GM21786 (cell line): Measurements from ENCODE around the gene CPA5.
A peak's percentile ranks its signal among the peaks of the same experiment; 100 is the strongest.

Experiments
- ATAC-seq: cut with Tn5 transposase; IDR thresholded peaks from one replicate; pipeline ENCODE4 v1.9.1; 2021; ENCODE audit not compliant: unreplicated experiment

The CPA5 gene

DNA sequence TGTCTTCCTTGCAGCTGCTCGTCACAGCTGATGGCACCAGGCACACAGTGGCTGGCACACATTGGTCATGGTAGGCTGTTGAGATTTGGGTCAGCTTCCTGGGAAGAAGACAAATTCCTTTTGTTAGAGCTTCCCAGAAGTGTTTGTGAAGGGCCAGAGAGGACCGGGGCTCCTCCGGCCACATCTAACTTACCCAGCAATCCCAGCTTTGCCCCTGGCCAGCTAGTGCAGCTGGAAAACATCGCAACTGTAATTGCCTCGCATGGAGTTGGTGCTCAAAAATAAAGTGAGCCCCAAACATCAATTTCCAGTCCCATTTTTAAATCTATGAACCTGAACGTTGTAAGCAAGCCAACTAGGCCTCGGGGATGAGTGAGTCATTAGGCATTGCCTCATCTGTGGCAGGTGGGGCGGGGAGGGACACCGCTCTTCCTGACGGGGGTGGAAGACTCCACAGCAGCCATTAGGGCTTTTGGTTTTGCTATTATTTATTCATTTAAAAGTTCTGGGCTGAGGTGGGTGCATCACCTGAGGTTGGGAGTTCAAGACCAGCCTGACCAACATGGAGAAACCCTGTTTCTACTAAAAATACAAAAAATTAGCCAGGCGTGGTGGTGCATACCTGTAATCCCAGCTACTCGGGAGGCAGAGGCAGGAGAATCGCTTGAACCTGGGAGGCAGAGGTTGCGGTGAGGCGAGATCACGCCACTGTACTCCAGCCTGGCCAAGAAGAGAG is 12.4 kb downstream of the CPA5 start:
- ATAC-seq: no peak

DNA sequence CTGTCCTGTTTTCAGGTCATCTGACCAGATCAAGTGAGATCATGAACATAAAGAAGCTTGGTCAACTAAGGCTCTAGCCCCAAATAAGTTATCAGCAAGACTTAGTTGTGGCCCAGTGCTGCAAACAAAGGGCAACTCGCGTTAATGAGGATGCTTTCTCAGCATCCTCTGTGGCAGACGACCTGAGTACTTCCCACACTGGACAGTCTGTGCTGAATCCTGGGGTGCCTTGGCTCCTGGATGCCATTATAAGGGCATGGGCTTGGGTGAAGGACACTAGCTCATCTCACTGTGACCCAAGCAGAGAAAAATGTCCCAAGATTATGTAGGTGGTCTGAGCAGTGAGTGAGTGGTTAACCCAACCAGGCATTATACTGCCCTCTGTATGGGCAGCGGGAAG is 13.9 kb downstream of the CPA5 start:
- no peak for ATAC-seq

DNA sequence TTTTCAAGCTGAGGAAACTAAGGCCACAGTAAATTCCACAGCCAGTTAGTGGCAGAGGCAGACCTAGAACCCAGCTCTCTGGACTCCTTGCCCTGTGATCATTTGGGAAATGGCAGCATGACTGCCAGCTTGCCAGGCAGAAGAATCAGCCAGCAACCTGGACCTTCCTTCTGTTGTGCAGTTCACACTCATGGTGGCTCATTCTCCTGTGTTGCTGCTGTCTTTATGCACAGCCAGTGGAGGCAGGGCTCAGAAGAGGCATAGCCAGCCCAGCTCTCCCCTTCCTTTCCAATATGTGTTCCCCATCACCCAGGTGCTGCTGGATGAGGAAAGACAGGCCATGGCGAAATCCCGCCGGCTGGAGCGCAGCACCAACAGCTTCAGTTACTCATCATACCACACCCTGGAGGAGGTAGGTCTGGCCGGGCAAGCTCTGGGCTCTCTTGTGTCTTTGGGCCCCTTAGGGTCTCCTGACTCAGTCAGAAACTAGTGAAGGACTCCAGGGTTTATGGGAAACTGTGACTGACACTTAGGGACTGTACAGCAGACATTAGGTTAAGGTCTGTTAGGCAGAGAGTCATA is 14.8 kb downstream of the CPA5 start:
- no peak for ATAC-seq

DNA sequence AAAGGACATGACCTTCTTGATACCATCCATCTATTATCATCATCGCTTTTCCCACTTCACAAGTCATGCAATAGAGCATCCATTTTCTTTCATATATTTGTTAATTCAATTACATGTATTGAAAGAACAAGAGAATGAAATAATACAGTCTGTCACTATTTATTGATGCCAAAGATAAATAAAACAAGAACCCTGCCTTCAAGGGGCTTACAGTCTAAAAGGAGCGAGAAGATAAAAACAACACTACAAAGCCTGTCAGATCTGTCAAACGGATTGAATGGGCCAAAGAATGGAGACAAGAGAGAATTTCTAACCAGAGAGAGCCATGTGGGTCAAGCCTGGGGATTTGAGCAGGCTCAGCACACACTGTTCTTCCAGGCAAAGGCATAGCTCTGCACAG is 15.9 kb downstream of the CPA5 start:
- ATAC-seq: no peak

DNA sequence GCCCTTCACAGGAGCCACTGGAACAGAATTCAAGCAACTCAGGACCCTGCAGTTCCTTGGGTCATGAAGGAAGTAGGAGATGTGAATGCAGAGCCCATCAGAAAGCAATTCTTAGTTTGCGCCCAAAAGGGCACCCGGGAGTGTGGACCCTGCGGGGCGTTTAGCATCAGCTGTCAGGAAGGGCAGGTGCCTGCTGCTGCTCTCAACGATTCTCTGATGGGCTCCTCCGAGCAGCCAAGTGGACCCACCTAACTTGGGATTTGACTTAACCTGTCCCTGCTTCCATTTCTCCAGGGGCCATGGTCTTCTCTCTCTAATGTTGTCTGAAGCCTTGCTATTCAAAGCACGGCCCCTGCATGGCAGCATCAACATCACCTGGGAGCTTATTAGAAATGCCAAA is 17.1 kb downstream of the CPA5 start:
- ATAC-seq: no peak

DNA sequence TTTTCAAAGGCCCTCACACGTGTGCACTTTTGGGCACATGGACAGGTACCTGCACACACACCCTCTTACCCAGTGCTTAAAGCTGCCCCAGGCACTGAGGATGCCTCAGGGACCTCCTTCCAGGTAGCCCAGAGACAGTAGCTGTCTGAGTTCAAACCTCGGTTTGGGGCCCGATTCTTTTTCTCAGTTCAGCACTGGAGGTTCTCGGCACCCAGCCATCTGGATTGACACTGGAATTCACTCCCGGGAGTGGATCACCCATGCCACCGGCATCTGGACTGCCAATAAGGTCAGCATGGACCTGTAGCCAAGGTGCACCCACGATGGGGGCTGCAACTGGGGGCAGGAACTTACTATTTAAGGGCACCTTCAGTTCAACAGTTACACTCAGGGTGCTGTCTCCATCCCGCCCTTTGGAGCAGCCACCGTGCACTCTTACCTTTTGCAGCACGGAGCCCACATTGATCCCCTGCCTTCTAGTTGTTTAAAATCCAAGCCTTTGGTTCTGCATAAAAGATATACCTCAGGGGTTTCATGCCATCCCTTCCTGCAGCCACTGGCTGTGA is 17.7 kb downstream of the CPA5 start:
- ATAC-seq: no peak

DNA sequence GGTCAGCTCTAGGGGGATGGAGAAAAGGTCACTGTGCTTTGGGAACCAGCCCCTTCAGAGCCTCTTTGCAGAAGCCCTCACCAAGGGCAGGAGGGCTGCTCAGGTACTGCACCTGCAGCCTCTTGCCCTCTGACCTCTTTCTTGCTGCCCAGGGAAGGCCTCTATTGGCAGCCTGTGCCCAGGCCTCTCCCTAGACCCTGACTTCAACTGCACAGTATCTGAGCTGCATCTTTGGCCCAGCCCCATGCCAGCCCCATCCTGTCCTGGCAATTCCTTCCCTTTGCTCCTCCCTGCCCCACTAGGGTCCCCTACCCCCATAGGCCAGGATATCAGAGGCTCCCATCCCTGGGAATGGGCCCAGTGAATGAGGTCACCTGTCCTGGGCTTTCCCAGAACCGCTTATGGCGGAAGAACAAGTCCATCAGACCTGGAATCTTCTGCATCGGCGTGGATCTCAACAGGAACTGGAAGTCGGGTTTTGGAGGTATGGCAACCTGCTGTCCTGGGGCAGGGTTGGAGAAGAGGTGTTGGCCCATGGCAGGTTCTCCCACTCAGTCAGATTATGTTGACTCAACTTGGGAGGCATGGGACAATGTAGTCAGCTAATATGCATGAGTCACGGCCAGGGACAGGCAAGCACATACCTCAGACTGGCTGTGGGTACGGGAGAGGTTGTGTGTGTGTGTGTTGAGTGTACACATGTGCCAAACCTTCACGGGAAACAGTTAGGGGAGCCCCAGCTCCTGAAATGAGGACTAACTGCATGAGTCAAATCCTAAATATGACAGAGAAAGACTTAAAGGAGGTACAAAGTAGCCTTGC is 18.6 kb downstream of the CPA5 start:
- no peak for ATAC-seq

DNA sequence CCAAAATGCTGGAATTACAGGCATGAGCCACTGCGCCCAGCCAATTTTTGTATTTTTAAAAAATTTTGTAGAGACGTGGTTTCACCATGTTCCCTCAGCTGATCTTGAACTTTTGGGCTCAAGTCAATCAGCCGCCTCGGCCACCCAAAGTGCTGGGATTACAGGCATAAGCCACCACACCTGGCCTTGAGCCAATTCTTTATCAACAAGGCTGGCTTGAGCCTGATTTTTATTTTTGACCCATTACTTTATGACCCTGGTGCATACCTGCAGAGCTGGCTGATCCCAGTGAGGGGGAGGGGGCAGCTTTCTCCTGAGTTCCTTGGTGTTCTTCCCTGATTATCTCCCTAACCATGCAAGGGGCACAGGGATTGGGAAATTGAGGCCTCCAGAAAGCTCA is 19.8 kb downstream of the CPA5 start:
- no peak for ATAC-seq

DNA sequence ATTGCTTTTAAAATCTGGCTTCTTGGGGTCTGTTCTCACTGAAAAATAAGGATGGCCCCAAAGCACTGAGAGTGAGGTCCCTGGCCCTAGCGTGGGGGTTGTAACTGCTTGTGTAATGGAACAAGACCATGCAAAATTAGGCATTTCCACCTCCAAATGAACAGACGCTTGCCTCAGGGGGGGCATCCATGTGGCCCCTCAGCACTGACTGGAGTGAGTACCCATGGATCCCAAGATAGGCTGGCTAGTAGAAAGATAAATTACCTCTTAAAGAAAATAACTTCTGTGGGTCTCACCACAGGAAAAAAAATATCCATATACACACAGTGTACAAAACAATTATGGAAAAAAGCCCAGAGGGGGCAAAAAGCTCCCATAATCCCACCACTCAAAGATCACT is 20.5 kb downstream of the CPA5 start:
- ATAC-seq: no peak

DNA sequence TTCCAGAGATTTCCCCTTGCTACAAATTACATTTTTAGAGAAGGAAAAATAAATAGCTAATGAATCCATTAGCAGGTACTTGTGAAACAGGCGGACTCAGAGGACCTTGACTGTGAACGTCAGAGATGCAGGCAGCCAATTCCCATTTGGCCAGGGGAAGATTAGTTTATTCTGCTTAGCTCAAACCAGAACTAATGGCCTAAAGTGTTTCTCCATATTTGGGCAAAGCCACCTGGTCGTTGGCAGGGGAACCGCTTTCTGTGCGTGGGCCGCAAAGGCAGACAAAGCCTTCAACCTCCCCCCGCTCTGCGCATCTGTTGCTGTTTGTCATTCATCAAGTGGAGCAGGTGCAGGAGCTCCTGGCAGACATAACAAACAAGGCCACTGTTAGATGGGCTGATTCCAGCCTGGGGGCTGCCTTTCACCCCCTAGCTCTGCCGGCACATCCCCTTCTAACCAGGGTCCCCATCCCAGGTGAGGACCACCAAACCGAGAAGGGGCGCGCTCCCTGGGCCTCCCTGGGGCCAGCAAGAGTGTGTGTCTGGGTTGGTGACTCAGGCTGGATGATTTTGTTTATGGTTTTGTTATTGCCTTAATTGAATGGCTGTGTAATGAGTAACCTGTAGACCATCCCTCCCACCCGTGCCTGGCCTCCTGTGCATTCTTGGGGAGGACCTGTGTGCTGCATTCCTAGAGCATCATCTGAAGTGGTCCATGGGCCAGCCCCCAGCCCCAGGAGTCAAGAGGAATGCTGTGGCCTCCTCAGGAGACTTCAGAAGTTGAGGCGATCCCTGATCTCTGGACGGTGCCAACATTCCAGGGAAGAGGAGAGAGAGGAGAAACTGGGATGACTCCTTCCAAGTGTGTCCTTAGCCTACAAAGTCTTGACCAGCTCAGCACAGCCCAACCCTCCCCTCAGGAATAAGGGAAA is 21.2 kb downstream of the CPA5 start:
- ATAC-seq: peak; percentile 48

DNA sequence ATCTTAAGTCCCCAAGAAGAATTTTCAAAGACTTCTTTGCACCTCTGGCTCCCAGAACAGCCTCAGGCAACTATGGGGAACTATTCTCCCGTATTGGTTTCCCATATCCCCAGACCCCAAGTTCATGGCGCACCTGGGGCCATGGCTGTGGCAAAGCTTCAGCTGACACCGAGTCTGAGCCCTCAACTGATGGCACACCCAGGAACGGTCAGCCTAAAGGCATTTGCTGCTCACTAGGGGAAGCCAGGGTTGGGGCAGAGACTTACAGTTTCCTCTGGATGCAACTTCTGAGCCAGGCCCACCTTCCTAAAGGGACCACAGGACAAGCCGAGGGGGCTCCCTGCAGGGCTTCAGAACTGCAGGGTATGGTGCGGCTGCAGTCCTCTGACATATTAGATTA is 21.9 kb downstream of the CPA5 start:
- ATAC-seq: no peak

DNA sequence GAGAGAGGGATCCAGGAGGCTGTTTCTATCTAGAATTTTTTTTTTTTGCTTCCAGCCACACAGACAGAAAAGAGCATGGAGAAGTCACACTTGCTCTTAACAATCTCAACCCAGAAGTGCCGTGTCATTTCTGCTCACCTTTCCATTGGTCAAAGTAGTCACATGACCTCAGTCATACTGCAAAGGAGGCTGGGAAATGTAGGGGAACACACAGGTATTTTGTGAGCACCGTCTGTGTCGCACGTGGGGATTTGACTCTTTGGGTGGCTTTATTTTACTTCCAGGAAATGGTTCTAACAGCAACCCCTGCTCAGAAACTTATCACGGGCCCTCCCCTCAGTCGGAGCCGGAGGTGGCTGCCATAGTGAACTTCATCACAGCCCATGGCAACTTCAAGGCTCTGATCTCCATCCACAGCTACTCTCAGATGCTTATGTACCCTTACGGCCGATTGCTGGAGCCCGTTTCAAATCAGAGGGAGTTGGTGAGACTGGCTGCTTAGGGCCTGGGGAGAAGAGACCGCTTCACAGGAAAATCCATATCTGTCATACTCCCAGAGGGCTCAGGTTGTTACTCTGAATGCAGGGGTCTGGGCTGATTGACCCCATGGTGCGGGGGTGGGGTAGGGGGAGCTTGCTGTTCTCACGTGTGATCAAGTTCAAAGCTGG is 22.6 kb downstream of the CPA5 start:
- ATAC-seq: no peak

DNA sequence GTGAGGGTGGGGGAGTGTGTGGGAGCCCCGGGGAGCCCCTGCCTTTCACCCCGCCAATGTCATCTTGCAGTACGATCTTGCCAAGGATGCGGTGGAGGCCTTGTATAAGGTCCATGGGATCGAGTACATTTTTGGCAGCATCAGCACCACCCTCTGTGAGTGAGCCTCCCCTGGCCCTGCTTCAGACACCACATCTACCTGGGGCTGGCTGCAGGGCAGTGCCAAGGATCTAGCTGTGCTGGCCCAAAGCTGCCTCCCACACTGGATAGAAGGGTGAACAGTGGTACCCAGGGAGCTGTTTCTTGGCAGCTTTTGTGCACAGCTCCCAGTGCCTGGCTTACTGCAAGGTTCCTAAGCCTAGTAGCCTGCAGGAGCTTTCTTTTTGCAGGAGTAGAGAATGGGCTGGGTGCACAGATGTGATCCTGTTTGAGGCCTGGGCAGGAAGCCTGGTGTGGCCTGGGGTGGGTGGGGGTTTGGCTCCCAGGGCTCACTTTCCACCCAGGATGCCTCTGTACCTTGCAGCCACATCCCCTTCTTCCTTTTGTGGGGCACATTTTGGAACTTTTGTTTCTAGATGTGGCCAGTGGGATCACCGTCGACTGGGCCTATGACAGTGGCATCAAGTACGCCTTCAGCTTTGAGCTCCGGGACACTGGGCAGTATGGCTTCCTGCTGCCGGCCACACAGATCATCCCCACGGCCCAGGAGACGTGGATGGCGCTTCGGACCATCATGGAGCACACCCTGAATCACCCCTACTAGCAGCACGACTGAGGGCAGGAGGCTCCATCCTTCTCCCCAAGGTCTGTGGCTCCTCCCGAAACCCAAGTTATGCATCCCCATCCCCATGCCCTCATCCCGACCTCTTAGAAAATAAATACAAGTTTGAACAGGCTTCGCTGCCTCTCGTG is 23.5 kb downstream of the CPA5 start:
- no peak for ATAC-seq

DNA sequence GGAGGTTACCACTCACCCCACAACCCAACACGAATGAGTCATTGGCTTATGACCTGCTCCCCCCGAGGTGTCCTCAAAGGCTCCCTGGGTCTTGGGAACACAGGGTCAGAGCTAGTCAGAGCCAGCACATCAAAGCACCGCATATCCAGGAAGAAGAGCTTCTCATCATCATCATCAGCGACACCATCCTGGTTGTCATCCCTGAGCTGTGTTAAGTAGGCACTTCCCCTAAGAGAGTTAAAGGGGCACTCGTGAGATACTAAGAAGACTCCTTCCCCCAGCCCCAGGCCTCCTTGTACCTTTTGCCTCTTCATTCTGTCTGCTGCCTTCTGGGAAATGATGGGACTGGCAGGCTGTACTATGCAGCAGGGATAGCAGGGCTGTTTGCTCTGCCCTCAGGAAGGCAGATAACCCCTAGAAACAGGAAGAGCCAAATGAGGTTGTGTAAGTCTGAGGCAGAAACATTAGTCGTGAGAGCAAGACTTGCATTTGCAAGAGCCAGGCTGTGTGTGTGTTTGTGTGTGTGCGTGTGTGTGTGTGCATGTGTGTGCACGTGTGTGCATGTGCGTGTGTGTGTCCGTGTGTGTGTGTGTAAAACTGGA is 24.6 kb downstream of the CPA5 start:
- no peak for ATAC-seq

DNA sequence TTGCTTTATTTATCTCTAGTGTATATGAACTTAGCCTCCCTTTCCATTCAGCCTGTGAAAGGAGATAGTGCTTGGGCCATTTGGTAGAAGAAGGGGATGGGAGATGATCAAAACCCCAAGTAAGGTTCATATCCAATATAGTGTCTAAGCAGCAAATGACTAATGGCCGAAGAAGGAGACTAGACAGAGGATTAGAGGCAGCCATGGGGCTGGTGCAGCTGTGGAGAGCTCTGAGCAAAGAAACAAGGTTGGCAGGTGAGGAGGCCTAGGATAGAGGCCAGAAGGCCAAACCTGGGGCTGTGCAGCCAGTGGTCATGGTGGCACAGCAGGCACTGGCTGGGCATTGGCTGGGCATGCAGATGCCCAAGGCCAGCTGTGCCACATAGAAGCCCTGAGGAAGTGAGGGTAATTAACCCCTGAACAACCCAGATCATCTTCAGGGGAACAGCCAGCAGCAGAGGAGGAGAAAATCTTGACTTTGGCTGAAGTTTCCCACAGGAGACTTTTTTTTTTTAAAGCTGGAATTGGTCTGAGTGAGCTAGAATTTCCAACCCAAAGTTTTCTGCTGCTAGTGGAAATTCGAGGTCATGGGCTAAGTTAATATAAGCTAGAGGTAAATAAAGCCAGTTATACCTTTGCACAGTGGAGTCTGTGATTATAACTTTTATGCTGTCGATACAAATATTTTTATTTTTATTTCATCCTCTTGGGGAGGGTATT is 25.4 kb downstream of the CPA5 start:
- ATAC-seq: no peak

DNA sequence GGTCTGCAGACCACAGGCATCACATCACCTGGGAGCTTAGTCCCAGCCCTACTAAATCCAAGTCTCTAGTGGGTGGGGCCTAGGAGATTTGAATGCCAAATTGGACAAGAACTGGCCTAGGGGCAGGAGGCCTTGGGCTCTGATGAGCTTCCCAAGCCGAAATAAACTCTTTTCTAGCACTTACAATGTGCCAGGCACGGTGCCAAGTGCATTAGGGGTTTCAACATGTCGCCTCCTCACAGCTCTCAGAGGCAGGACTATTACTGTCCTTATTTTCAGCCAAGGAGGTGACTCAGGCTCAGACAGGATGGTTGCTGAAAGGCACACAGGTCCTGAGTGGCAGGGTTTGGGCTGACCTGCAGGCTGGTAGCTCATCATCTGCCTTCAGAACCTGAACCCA is 26.4 kb downstream of the CPA5 start:
- ATAC-seq: no peak

DNA sequence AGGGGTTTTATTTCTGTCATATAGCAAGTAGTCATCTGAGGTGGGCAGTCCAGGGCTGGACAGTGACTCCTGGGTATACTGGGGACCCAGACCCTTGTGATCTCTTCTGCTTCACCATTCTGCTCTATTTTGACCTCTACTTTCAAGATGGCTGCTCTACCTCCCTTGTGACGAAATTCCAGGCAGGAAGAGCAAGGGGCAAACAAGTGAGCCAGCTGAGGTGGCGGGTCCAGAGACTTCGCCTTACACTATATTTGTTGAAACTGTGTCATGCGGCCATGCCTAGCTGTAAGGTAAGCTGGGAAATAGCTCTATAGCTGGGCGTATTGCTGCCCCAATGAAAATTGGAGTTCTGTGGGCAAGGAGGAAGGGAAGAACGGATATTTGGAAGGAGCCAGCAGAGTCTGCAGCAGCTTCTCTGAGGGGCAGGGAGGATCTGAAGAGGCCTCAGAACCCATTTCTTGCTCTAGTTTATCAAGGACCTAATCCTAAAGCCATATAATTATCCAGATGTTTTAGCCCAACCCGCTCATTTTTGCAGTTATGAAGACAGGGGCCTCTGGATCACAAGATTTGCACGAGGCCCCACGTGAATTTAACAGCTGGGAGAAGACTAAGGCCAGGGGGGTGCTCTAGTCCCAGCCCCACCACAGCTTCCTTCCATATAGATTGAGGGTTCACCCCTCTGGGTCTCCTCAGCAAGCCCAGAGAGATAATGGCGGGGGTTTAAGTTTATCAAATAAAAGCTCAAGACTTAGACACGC is 28.0 kb downstream of the CPA5 start:
- no peak for ATAC-seq
